ENCODE data around the gene EFCAB8.
"Not testable (repeated sequence)": the region's sequence is repeated elsewhere in the genome, so short reads cannot be mapped to it uniquely, and the experiment has no call there.

The EFCAB8 gene

DNA sequence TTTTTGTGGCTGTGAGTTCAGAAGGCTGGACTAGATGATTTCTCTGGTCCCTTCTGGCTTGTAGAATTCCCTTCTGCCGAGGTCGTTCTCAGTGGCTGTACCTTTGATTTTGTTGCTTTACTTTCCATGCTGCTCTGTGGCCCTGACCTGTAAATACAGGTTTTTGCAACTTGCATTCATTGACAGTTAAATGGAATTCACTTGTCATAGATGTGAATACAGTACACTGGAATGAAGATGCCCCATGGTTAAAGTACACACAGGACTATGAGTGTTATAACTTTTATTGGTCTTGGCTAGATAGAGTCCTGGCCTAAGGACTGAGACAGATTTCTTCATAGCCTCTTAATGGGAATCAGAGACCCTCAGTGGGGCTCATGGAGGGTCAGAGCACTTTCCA is 12.9 kb upstream of the EFCAB8 start:
- H3K27me3 ChIP-seq (ENCODE audit: low read depth, low read length) = no peaks in the 10 kb centered on the region
- peaks cover 0 to 3% of the 10 kb centered on the region in 2 donors for H3K4me1 ChIP-seq (ENCODE audit: control insufficient read depth in 1 of 2, insufficient read depth in 2 of 2, low read length in 2 of 2)
- H3K27ac ChIP-seq (ENCODE audit: low read length) = no peak overlapping the region
- H3K9me3 ChIP-seq (ENCODE audit: control insufficient read depth in 1 of 2, low read length in 2 of 2) = no peaks in the 10 kb centered on the region
- no peak overlapping the region for H3K4me3 ChIP-seq (ENCODE audit: low read depth in 1 of 2, low read length in 2 of 2)
- peaks cover 32 to 55% of the 10 kb centered on the region in 2 donors for H3K36me3 ChIP-seq (ENCODE audit: control insufficient read depth in 1 of 2, insufficient read depth in 2 of 2, low read length in 2 of 2)

DNA sequence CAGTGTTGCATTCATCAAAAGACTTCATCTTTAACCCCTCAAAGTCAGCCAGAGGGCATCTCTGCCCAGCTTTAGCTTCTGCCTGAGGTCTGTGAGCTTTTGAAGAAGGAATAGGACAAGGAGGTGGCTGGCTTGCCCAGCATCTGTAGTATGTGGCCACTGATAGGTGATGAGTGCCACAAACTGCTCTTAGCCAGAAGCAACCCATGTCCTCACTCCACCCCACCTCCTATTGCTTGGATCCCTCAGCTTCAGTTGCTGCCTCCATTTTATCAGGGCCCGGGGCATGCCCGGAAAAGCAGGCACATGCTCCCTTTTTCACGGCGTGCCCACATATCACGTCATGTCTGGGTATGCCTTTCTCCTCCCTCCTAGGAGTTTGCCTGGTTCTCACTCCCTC is 11.9 kb upstream of the EFCAB8 start:
- H3K36me3 ChIP-seq (ENCODE audit: control insufficient read depth in 1 of 2, insufficient read depth in 2 of 2, low read length in 2 of 2) = peaks cover 33 to 59% of the 10 kb centered on the region in 2 donors
- no peaks in the 10 kb centered on the region for H3K27me3 ChIP-seq (ENCODE audit: low read depth, low read length)
- no peak overlapping the region for H3K27ac ChIP-seq (ENCODE audit: low read length)
- H3K9me3 ChIP-seq (ENCODE audit: control insufficient read depth in 1 of 2, low read length in 2 of 2) = no peaks in the 10 kb centered on the region
- no peak overlapping the region for H3K4me3 ChIP-seq (ENCODE audit: low read depth in 1 of 2, low read length in 2 of 2)
- H3K4me1 ChIP-seq (ENCODE audit: control insufficient read depth in 1 of 2, insufficient read depth in 2 of 2, low read length in 2 of 2) = peaks cover 0 to 8% of the 10 kb centered on the region in 2 donors

GRCh38 chr20:32847964-32848363 is 10.8 kb upstream of the EFCAB8 start:
- no peak overlapping the region for H3K27ac ChIP-seq (ENCODE audit: low read length)
- H3K27me3 ChIP-seq (ENCODE audit: low read depth, low read length) = no peaks in the 10 kb centered on the region
- peaks cover 0 to 8% of the 10 kb centered on the region in 2 donors for H3K4me1 ChIP-seq (ENCODE audit: control insufficient read depth in 1 of 2, insufficient read depth in 2 of 2, low read length in 2 of 2)
- peaks cover 28 to 55% of the 10 kb centered on the region in 2 donors for H3K36me3 ChIP-seq (ENCODE audit: control insufficient read depth in 1 of 2, insufficient read depth in 2 of 2, low read length in 2 of 2)
- no peak overlapping the region for H3K4me3 ChIP-seq (ENCODE audit: low read depth in 1 of 2, low read length in 2 of 2)
- no peaks in the 10 kb centered on the region for H3K9me3 ChIP-seq (ENCODE audit: control insufficient read depth in 1 of 2, low read length in 2 of 2)

GRCh38 chr20:32848846-32849245 is 9.9 kb upstream of the EFCAB8 start:
- Histone ChIP-seq H3K27ac (ENCODE audit: low read length) (no peak overlapping the region), H3K9me3 (ENCODE audit: control insufficient read depth in 1 of 2, low read length in 2 of 2) (no peaks in the 10 kb centered on the region), H3K27me3 (ENCODE audit: low read depth, low read length) (no peaks in the 10 kb centered on the region), H3K4me1 (ENCODE audit: control insufficient read depth in 1 of 2, insufficient read depth in 2 of 2, low read length in 2 of 2) (peaks cover 0 to 8% of the 10 kb centered on the region in 2 donors), H3K36me3 (ENCODE audit: control insufficient read depth in 1 of 2, insufficient read depth in 2 of 2, low read length in 2 of 2) (peaks cover 28 to 54% of the 10 kb centered on the region in 2 donors), H3K4me3 (ENCODE audit: low read depth in 1 of 2, low read length in 2 of 2) (no peak overlapping the region)

- no peaks in the 10 kb centered on the region for H3K9me3 ChIP-seq (ENCODE audit: control insufficient read depth in 1 of 2, low read length in 2 of 2)
- no peaks in the 10 kb centered on the region for H3K27me3 ChIP-seq (ENCODE audit: low read depth, low read length)
- peaks cover 0 to 8% of the 10 kb centered on the region in 2 donors for H3K4me1 ChIP-seq (ENCODE audit: control insufficient read depth in 1 of 2, insufficient read depth in 2 of 2, low read length in 2 of 2)
- H3K36me3 ChIP-seq (ENCODE audit: control insufficient read depth in 1 of 2, insufficient read depth in 2 of 2, low read length in 2 of 2) = peaks cover 28 to 59% of the 10 kb centered on the region in 2 donors
- no peak overlapping the region for H3K4me3 ChIP-seq (ENCODE audit: low read depth in 1 of 2, low read length in 2 of 2)
- no peak overlapping the region for H3K27ac ChIP-seq (ENCODE audit: low read length)
These were observed 9.1 kb upstream of the EFCAB8 start for GRCh38 chr20:32849577-32849976.

DNA sequence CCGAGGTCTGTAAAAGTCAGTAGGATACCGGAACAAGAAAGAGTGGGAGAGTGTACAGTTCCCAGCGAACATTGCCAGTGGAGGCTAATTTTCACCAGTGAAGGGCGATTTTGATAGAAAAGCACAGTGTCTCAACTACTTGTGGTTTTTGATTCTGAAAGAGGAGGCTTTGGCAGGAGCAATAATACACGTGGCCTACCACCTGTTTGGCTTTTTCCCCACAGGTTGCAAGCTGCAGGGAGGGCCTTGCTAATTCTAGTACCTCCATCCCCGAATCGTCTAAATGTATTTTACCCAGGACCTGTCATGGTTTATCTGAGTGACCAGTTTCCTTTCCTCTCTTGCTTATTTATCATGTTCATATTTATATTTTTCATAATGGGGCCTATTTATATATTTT is 3.3 kb upstream of the EFCAB8 start:
- Histone ChIP-seq H3K4me3 (ENCODE audit: low read depth in 1 of 2, low read length in 2 of 2) (no peak overlapping the region), H3K4me1 (ENCODE audit: control insufficient read depth in 1 of 2, insufficient read depth in 2 of 2, low read length in 2 of 2) (peaks cover 0 to 4% of the 10 kb centered on the region in 2 donors), H3K27ac (ENCODE audit: low read length) (no peak overlapping the region), H3K9me3 (ENCODE audit: control insufficient read depth in 1 of 2, low read length in 2 of 2) (no peaks in the 10 kb centered on the region), H3K36me3 (ENCODE audit: control insufficient read depth in 1 of 2, insufficient read depth in 2 of 2, low read length in 2 of 2) (peaks cover 5 to 38% of the 10 kb centered on the region in 2 donors), H3K27me3 (ENCODE audit: low read depth, low read length) (no peaks in the 10 kb centered on the region)

- peaks cover 4 to 26% of the 10 kb centered on the region in 2 donors for H3K36me3 ChIP-seq (ENCODE audit: control insufficient read depth in 1 of 2, insufficient read depth in 2 of 2, low read length in 2 of 2)
- H3K4me3 ChIP-seq (ENCODE audit: low read depth in 1 of 2, low read length in 2 of 2) = no peak overlapping the region
- H3K27ac ChIP-seq (ENCODE audit: low read length) = no peak overlapping the region
- no peaks in the 10 kb centered on the region for H3K9me3 ChIP-seq (ENCODE audit: control insufficient read depth in 1 of 2, low read length in 2 of 2)
- H3K4me1 ChIP-seq (ENCODE audit: control insufficient read depth in 1 of 2, insufficient read depth in 2 of 2, low read length in 2 of 2) = no peaks in the 10 kb centered on the region
- H3K27me3 ChIP-seq (ENCODE audit: low read depth, low read length) = no peaks in the 10 kb centered on the region
These were observed 534 bp upstream of the EFCAB8 start for GRCh38 chr20:32858189-32858588.

GRCh38 chr20:32861446-32861845 is 2.7 kb downstream of the EFCAB8 start:
- H3K4me1 ChIP-seq (ENCODE audit: control insufficient read depth in 1 of 2, insufficient read depth in 2 of 2, low read length in 2 of 2) = no peaks in the 10 kb centered on the region
- no peak overlapping the region for H3K27ac ChIP-seq (ENCODE audit: low read length)
- no peaks in the 10 kb centered on the region for H3K27me3 ChIP-seq (ENCODE audit: low read depth, low read length)
- H3K36me3 ChIP-seq (ENCODE audit: control insufficient read depth in 1 of 2, insufficient read depth in 2 of 2, low read length in 2 of 2) = peaks cover 4 to 11% of the 10 kb centered on the region in 2 donors
- no peak overlapping the region for H3K4me3 ChIP-seq (ENCODE audit: low read depth in 1 of 2, low read length in 2 of 2)
- no peaks in the 10 kb centered on the region for H3K9me3 ChIP-seq (ENCODE audit: control insufficient read depth in 1 of 2, low read length in 2 of 2)

DNA sequence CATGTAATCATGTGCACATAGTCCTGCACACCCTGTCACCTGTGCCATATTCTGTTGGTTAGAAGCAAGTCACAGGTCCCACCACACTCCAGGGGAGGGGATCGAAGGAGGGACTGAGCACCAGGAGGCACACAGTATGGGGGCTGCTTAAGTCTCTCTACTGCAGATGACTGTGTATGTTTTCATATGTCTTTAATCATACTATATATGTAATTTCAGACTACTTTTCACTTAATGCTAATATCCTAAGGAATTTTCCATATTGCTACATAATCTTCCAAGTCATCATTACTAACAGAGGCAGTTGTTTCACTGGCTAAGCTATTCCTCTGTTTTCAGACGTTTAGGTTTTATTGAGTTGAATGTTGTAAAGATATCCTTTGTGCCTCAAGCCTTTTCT is 10.8 kb downstream of the EFCAB8 start:
- Histone ChIP-seq H3K36me3 (ENCODE audit: control insufficient read depth in 1 of 2, insufficient read depth in 2 of 2, low read length in 2 of 2) (no peaks in the 10 kb centered on the region), H3K27ac (ENCODE audit: low read length) (no peak overlapping the region), H3K9me3 (ENCODE audit: control insufficient read depth in 1 of 2, low read length in 2 of 2) (no peaks in the 10 kb centered on the region), H3K4me3 (ENCODE audit: low read depth in 1 of 2, low read length in 2 of 2) (no peak overlapping the region), H3K4me1 (ENCODE audit: control insufficient read depth in 1 of 2, insufficient read depth in 2 of 2, low read length in 2 of 2) (no peaks in the 10 kb centered on the region), H3K27me3 (ENCODE audit: low read depth, low read length) (no peaks in the 10 kb centered on the region)

DNA sequence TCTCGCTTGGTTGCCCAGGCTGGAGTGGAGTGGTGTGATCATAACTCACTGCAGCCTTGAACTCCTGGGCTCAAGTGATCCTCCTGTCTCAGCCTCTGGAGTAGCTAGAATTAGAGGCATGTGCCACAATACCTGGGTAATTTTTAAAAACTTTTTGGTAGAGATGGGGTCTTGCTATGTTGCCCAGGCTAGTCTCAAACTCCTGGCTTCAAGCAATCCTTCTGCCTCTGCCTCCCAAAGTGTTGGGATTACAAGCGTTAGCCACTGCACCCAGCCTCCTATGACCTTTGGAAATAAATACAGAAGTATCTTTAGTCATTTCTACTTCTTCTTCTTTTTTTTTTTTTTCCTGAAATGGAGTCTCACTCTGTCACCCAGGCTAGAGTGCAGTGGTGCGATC is 11.8 kb downstream of the EFCAB8 start:
- H3K36me3 ChIP-seq (ENCODE audit: control insufficient read depth in 1 of 2, insufficient read depth in 2 of 2, low read length in 2 of 2) = not testable (repeated sequence)

GRCh38 chr20:32870985-32871384 is 12.3 kb downstream of the EFCAB8 start:
- H3K4me3 ChIP-seq (ENCODE audit: low read depth in 1 of 2, low read length in 2 of 2) = no peak overlapping the region
- H3K36me3 ChIP-seq (ENCODE audit: control insufficient read depth in 1 of 2, insufficient read depth in 2 of 2, low read length in 2 of 2) = no peaks in the 10 kb centered on the region
- no peaks in the 10 kb centered on the region for H3K27me3 ChIP-seq (ENCODE audit: low read depth, low read length)
- no peak overlapping the region for H3K27ac ChIP-seq (ENCODE audit: low read length)
- no peaks in the 10 kb centered on the region for H3K9me3 ChIP-seq (ENCODE audit: control insufficient read depth in 1 of 2, low read length in 2 of 2)
- no peaks in the 10 kb centered on the region for H3K4me1 ChIP-seq (ENCODE audit: control insufficient read depth in 1 of 2, insufficient read depth in 2 of 2, low read length in 2 of 2)

More for the DNA sequence above, 11.8 kb downstream of the EFCAB8 start:
- not testable (repeated sequence) for H3K4me3 ChIP-seq (ENCODE audit: low read depth in 1 of 2, low read length in 2 of 2); H3K27me3 ChIP-seq (ENCODE audit: low read depth, low read length); H3K4me1 ChIP-seq (ENCODE audit: control insufficient read depth in 1 of 2, insufficient read depth in 2 of 2, low read length in 2 of 2); H3K9me3 ChIP-seq (ENCODE audit: control insufficient read depth in 1 of 2, low read length in 2 of 2); H3K27ac ChIP-seq (ENCODE audit: low read length)

- Histone ChIP-seq H3K9me3 (ENCODE audit: control insufficient read depth in 1 of 2, low read length in 2 of 2) (no peaks in the 10 kb centered on the region), H3K27me3 (ENCODE audit: low read depth, low read length) (no peaks in the 10 kb centered on the region), H3K4me1 (ENCODE audit: control insufficient read depth in 1 of 2, insufficient read depth in 2 of 2, low read length in 2 of 2) (no peaks in the 10 kb centered on the region), H3K36me3 (ENCODE audit: control insufficient read depth in 1 of 2, insufficient read depth in 2 of 2, low read length in 2 of 2) (no peaks in the 10 kb centered on the region), H3K27ac (ENCODE audit: low read length) (no peak overlapping the region), H3K4me3 (ENCODE audit: low read depth in 1 of 2, low read length in 2 of 2) (no peak overlapping the region)
These were observed 13.0 kb downstream of the EFCAB8 start for GRCh38 chr20:32871627-32872160.
